Endodermal cell (in vitro differentiated cells): ENCODE results near the gene F7. TPM values are rescaled to one million over a fixed set of nuclear protein-coding genes. Genes with fewer than 3 reads are reported as not detected.

ENCODE experiments used
- DNase-seq: peaks from one replicate; pipeline ENCODE4 v3.0.0-alpha.2; 2017
- H3K27ac ChIP-seq: 2 replicates; pipeline ENCODE4 v1.5.1; 2013; ENCODE audit warnings: mild to moderate bottlenecking, low read depth, low read length, moderate library complexity
- H3K27me3 ChIP-seq: 2 replicates; pipeline ENCODE4 v1.6.1; 2013; ENCODE audit warnings: mild to moderate bottlenecking, low read length, moderate library complexity; ENCODE audit not compliant: insufficient read depth, control insufficient read depth, poor library complexity, severe bottlenecking
- H3K36me3 ChIP-seq: 2 replicates; pipeline ENCODE4 v1.7.0; 2013; ENCODE audit warnings: mild to moderate bottlenecking, low read length, moderate library complexity; ENCODE audit not compliant: control insufficient read depth, insufficient read depth
- H3K4me1 ChIP-seq: one replicate; pipeline ENCODE4 v1.7.0; 2013; ENCODE audit warnings: low read length; ENCODE audit not compliant: control insufficient read depth, insufficient read depth
- H3K4me3 ChIP-seq: 2 replicates; pipeline ENCODE4 v1.5.1; 2013; ENCODE audit warnings: mild to moderate bottlenecking, low read length, moderate library complexity
- H3K9ac ChIP-seq: 2 replicates; pipeline ENCODE4 v1.6.1; 2013; ENCODE audit warnings: mild to moderate bottlenecking, low read length, moderate library complexity; ENCODE audit not compliant: poor library complexity, severe bottlenecking; ENCODE audit errors: extremely low read depth
- H3K9me3 ChIP-seq: 2 replicates; pipeline ENCODE4 v1.6.1; 2013; ENCODE audit warnings: mild to moderate bottlenecking, low read length, moderate library complexity; ENCODE audit not compliant: control insufficient read depth
- H3K27ac Mint-ChIP-seq: 2 replicates; pipeline ENCODE4 v1.8.0; 2020; ENCODE audit warnings: mixed read lengths
- H3K27me3 Mint-ChIP-seq: 2 replicates; pipeline ENCODE4 v1.8.0; 2021; ENCODE audit warnings: mild to moderate bottlenecking, mixed read lengths; ENCODE audit not compliant: insufficient read depth
- H3K36me3 Mint-ChIP-seq: 2 replicates; pipeline ENCODE4 v1.8.0; 2020; ENCODE audit warnings: low read depth, mixed read lengths
- H3K4me1 Mint-ChIP-seq: 2 replicates; pipeline ENCODE4 v1.8.0; 2020; ENCODE audit warnings: mixed read lengths
- H3K4me3 Mint-ChIP-seq: 2 replicates; pipeline ENCODE4 v1.8.0; 2020; ENCODE audit warnings: mild to moderate bottlenecking, moderate library complexity, mixed read lengths
- H3K9me3 Mint-ChIP-seq: 2 replicates; pipeline ENCODE4 v1.8.0; 2020; ENCODE audit warnings: mild to moderate bottlenecking, mixed read lengths
- CTCF ChIP-seq: fragments of 200-600 bp; sonication (generic); conservative IDR thresholded peaks from 2 replicates; pipeline ENCODE4 v1.5.0; 2021; ENCODE audit warnings: antibody characterized with exemption, mild to moderate bottlenecking
- WGBS, 2 experiments: methylation state at CpG; one replicate each; pipeline versions ENCODE4 v1.1.5 to v1.1.7; 2013; ENCODE audit warnings: missing lambda C conversion rate in 2 of 2, mixed read lengths in 1 of 2; ENCODE audit not compliant: insufficient coverage in 1 of 2, insufficient read length in 1 of 2; 5-methylcytosine and 5-hydroxymethylcytosine counted together
- total RNA-seq, 2 donors: library from RNA; stranded (reverse); fragmentation: NEBNext Ultra II Directional in 1 of 2; extraction: Animal tissue kit (Norgen Biotek cat#: 25700) in 1 of 2; gene quantifications; 2 replicates in 1 of 2; 3 replicates in 1 of 2; pipeline ENCODE4 v1.2.1, GENCODE V29; 2021

Gene F7
- total RNA-seq, 2 donors from 2014 or later, result 4.7 to 6.4 TPM

GRCh38 chr13:113066746-113067145 is 38.8 kb upstream of the F7 start:
- no peak overlapping the region for H3K27ac Mint-ChIP-seq
- H3K27me3 Mint-ChIP-seq, result no peaks in the 10 kb centered on the region
- H3K9me3 Mint-ChIP-seq, result no peaks in the 10 kb centered on the region
- 95 to 96% methylated on average over 15 to 19 of the region's 19 CpGs for WGBS, 2 experiments
- H3K27me3 ChIP-seq, result no peaks in the 10 kb centered on the region
- H3K4me3 Mint-ChIP-seq, result no peak overlapping the region
- H3K4me1 Mint-ChIP-seq, result peaks cover 11% of the 10 kb centered on the region
- no peaks in the 10 kb centered on the region for H3K36me3 ChIP-seq
- TF ChIP-seq CTCF, result no peak
- no peaks in the 10 kb centered on the region for H3K4me1 ChIP-seq
- H3K27ac ChIP-seq, result no peak overlapping the region
- peaks cover 17% of the 10 kb centered on the region for H3K36me3 Mint-ChIP-seq
- no peak overlapping the region for H3K9ac ChIP-seq
- H3K9me3 ChIP-seq, result no peaks in the 10 kb centered on the region
- no peak overlapping the region for H3K4me3 ChIP-seq
- no peak for DNase-seq

- H3K4me3 Mint-ChIP-seq, result no peak overlapping the region
- no peak overlapping the region for H3K4me3 ChIP-seq
- WGBS, 2 experiments, result 82 to 88% methylated on average over 32 to 41 of the region's 41 CpGs
- no peaks in the 10 kb centered on the region for H3K27me3 ChIP-seq
- H3K4me1 ChIP-seq, result no peaks in the 10 kb centered on the region
- TF ChIP-seq CTCF, result no peak
- peaks cover 11% of the 10 kb centered on the region for H3K4me1 Mint-ChIP-seq
- DNase-seq, result no peak
- no peak overlapping the region for H3K27ac ChIP-seq
- H3K27ac Mint-ChIP-seq, result no peak overlapping the region
- peaks cover 6% of the 10 kb centered on the region for H3K9me3 ChIP-seq
- H3K27me3 Mint-ChIP-seq, result no peaks in the 10 kb centered on the region
- H3K9ac ChIP-seq, result no peak overlapping the region
- H3K9me3 Mint-ChIP-seq, result peaks cover 3% of the 10 kb centered on the region
- H3K36me3 ChIP-seq, result no peaks in the 10 kb centered on the region
- peaks cover 27% of the 10 kb centered on the region for H3K36me3 Mint-ChIP-seq
Observed at GRCh38 chr13:113069861-113070805, 35.5 kb upstream of the F7 start.

GRCh38 chr13:113070855-113071254 is 34.7 kb upstream of the F7 start:
- Histone ChIP-seq H3K9ac (no peak overlapping the region), H3K4me3 (no peak overlapping the region), H3K27ac (no peak overlapping the region), H3K9me3 (peaks cover 6% of the 10 kb centered on the region), H3K36me3 (no peaks in the 10 kb centered on the region), H3K4me1 (no peaks in the 10 kb centered on the region), H3K27me3 (no peaks in the 10 kb centered on the region)
- peaks cover 11% of the 10 kb centered on the region for H3K4me1 Mint-ChIP-seq
- DNase-seq, result no peak
- no peak overlapping the region for H3K4me3 Mint-ChIP-seq
- H3K36me3 Mint-ChIP-seq, result peaks cover 31% of the 10 kb centered on the region
- TF ChIP-seq CTCF, result no peak
- no peak overlapping the region for H3K27ac Mint-ChIP-seq
- H3K27me3 Mint-ChIP-seq, result no peaks in the 10 kb centered on the region
- WGBS, 2 experiments, result 88 to 99% methylated on average over 8 of the region's 8 CpGs
- H3K9me3 Mint-ChIP-seq, result peaks cover 3% of the 10 kb centered on the region
